ENCODE measurements around the gene FUS.
A peak's percentile ranks its signal among the peaks of the same experiment; 100 is the strongest.
"Not testable (repeated sequence)": the region's sequence is repeated elsewhere in the genome, so short reads cannot be mapped to it uniquely, and the experiment has no call there.

Gene FUS

DNA sequence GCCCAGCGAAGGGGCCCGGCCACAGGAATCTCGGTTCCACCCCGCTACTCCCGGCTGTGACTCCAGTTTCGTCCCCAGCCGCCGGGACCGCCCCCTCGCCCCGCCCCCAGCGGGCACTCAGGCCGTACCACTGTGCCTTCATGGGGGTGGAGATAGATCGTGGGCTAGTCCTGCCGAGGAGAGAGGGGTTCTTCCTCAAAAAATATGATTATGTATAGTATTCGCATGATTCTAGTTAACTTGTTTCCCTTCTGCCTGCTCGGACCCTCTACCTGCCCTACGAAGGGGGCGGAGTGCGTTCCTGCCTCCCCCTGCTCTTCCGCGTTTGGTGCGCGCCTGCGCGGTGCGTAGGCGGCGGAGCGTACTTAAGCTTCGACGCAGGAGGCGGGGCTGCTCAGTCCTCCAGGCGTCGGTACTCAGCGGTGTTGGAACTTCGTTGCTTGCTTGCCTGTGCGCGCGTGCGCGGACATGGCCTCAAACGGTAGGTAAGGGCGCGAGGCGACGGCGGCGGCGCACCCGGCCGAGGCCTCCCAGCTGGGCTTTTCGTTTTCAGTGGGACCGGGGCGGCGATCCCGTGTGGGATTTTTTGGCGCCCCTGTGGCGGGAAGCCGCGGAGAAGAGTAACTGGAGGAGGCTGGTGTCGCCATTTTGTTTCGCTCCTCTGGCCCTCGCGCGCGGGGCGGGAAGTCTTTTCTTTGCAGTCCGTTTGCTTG is at the start of gene FUS:
FUS (plus strand) TSS at position 393 of the 713 bp plus-strand sequence; CDS start at position 469, 76 bp downstream.
- peak; percentile 91 for DNase-seq

DNA sequence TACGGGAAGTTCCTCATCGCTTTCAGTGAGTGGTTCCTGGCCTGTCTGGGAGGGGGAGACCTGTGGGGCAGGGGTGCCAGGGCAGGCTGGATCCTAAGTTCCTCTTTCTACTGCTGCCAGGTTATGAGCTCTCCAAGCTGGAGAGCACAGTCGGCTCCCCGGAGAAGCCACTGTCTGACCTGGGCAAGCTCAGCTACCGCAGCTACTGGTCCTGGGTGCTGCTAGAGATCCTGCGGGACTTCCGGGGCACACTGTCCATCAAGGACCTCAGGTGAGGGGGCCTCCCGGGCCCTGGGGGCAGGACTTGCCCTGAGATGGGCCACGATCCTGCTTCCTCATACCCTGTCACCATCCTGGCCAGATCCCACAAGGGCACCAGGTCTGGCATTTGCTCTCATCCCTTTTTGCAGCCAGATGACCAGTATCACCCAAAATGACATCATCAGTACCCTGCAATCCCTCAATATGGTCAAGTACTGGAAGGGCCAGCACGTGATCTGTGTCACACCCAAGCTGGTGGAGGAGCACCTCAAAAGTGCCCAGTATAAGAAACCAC is 49.5 kb upstream of the FUS start:
- DNase-seq, result no peak

DNA sequence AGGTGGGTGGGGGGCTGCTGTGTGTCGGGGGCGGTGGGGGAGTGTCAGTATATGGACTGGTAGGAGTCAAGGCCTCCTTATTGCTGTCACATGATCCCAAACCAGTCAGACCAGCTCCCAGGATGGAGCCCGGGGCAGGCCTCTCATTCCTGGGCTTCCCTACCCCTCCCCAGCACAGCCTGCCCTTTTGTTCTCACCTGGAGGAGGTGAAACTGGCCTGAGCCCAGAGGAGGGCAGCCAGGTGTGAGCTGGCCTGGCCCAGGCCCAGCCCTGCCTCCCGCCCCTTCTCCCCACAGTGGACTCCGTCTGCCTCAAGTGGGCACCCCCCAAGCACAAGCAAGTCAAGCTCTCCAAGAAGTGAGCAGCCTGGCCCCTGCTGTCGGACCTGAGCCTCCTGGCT is 49.0 kb upstream of the FUS start:
- no peak for DNase-seq

DNA sequence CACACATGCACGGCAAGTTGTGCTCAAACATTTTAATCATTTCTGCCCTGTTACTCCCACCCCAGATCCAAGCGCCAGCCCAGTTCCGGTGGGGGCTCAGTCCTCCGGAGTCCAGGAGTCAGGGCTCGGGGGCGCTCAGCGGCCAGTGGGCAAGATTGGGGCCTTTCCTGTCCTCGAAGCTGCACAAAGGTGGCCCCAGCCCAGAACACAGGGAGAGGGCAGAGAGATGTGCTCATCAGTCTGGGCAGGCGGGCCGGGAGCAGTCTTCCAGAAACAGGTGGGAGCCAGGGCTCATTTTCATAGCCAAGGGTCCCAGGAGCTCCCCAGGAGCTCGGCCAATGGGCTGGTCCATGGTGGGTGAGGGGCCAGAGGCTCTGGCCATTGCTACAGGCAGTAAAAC is 48.5 kb upstream of the FUS start:
- no peak for DNase-seq

DNA sequence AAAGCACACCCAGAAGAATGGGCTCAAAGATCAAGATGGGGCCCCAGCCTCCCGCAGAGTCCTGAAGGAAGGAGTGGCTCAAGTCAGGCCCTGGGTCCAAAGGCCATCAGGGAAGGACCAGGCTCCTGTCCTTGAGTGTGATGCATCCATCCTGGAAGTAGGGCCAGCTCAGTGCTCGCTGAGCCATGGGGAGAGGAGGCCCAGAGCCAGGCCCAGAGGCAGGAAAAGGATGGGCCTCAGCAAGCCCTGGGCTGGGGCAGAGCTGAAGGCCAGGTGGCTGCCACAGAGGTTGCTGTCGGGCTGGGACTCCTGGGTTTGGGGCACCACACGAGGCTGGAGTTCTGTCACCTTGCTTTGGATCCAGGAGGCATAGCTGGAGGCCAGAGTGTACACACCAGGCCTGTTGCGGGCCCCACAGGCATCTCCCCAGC is 48.1 kb upstream of the FUS start:
- no peak for DNase-seq

DNA sequence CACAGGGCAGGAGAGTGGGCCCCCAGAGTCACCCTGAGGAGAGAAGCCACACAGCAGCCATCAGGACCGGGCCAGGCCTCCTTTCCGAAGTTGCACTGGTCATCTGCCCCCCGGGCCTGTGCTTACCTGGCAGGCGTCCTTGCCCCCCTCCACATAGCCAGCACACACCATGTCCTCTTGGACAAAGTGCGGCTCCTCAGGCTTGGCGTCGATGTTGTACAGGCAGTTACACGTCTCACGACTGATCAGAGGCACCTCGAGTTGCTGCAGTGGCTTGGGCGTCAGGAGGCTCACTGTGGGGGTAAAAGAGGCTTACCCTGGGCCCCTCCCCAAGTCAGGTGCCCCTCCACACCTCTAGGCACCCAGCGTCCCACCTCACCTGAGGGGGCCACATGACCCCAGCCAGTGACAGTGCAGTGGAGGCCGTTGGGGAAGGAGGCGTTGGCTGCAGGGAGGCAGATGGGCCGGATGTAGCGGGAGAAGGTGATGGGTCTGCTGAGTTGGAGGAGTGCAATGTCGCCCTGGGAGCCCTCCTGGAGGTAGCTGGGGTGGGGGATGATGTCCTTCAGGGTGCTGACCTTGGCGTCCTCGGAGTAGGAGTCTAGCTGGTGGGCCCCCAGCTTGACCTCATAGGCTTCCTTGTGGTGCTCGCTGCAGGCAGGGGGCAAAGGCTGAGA is 47.5 kb upstream of the FUS start:
- DNase-seq, result no peak

DNA sequence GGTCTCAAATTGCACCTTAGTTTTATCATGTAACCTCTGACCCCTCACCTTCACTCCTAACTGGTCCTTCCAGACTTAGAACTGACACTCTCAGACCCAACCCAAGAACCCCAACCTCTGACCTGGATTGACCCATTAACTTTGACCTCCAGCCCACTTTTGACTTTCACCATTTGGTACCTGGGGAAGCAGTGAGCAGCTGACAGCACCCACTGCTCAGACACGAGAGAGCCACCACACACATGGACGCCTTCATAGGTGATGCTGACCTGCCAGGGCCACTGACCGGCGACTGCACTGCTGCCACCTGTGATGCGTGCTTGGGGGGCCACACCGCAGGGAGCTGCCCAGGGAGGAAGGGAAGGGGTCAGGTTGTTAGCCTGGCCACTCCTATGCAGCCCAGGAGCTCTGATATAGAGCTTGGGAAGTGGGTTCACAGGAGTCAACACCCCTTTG is 46.9 kb upstream of the FUS start:
- DNase-seq, result no peak

DNA sequence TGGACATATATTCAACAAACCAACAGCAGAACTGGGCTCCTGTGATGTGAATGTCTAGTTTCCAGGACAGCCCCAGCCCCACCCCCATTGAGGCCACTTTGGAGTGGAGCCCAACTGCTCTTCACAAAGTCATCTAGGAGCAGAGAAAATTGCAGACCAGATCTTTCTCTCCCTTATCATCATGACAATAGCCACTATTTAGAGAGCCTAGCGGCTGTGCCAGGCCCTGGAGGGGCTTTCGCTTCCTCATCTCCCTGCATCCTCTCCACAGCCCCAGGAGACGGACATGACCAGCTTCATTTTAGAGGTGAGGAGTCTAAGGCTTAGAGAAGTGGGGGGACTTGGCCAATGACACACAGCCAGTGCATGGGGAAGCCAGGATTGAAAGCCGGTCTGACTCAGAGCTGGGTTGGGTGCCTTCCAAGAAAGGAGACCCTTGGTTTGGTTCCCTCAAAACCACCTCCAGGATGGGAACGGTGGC is 45.8 kb upstream of the FUS start:
- DNase-seq, result no peak

DNA sequence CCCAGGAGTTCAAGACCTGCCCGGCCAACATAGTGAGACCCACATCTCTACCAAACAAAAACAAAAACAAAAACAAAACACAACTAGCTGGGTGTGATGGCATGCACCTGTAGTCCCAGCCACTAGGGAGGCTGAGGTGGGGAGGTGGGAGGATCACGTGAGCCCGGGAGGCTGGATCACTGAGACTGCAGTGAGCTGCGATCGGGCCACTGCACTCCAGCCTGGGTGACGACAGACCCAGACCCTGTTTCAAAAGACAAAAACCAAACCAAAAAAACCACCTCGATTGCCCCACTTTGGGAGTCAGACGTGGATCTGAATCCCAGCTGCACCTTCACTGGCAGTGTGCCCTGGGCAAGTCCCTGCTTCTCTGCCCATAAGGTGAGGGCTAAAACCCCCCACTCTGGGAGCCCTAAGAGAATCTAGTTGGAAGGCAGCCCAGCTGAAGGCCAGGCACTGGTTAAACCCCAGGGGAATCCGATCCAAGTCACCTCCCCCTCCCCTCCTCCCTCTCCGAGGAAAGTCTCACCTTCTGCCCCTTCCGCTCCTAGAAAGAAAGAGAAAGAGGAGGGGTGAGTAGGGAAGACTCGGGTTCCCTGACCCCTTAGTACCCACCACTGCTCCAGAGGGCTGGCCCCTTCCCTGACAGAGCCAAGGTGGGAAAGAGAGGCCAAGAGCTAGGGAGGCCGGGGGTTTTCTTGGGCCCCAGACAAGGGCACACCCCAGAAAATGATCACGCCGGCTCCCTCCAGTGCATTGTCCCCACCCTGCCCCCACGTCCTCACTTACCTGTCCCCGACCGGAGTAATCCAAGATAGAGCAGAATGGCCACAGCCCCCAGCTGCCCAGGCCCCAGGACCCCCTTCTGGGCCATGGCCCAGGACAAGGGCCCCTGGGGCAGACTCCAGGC is 45.1 kb upstream of the FUS start:
- DNase-seq, result no peak

DNA sequence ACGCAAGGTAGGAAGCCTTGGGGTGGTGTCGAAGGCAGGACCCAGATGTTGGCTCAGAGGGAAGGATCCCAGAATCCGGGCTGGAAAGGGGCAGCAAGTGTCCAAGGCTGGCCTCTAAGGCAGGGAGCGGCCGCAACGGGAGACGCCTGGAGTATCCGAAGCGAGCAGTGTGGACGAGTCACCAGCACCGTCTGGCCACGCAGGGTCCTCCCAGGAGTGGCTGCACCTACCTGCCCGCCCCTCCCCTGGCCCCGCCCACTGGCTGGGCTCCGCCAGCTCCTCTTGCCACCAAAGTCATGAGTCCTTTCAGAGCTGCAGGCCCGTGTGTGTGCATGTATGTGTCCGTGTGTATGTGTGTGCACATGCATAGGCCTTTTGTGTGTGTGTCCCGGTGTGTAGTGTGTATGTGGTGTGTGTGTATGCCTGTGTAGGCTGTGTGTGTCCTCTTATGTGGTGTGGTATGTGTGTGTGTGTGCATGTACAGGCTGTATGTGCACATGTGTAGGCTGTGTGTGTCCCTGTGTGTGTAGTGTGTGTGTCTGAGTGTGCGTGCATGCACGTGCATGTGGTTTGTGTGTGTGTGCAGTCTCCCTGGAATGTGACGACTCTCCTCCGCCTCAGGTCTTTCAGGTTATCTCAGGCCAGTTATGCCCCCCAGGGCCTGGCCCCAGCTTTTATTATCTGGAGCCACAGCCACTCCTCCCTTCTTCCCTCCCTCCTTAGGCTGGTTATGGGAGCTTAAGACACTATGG is 44.2 kb upstream of the FUS start, which contains the start of gene PRSS8:
PRSS8 (minus strand) TSS at position 193 of the 752 bp plus-strand sequence. CDS start 229 bp downstream, outside the sequence.
- no peak for DNase-seq

DNA sequence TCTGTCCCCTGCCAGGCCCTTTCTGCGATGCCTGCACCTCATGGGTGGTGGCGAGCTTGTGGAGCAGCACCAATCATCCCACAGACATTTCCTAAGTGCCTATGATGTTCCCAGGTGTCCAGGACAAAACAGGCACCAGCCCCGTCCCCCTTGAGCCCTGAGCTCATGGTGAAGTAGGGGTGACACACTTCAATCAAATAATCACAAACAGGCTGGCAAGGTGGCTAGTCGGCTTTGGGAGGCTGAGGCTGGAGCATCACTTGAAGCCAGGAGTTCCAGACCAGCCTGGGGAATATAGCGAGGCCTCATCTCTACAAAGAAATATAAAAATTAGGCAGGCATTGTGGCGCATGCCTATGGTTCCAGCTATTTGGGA is 43.7 kb upstream of the FUS start:
- no peak for DNase-seq

DNA sequence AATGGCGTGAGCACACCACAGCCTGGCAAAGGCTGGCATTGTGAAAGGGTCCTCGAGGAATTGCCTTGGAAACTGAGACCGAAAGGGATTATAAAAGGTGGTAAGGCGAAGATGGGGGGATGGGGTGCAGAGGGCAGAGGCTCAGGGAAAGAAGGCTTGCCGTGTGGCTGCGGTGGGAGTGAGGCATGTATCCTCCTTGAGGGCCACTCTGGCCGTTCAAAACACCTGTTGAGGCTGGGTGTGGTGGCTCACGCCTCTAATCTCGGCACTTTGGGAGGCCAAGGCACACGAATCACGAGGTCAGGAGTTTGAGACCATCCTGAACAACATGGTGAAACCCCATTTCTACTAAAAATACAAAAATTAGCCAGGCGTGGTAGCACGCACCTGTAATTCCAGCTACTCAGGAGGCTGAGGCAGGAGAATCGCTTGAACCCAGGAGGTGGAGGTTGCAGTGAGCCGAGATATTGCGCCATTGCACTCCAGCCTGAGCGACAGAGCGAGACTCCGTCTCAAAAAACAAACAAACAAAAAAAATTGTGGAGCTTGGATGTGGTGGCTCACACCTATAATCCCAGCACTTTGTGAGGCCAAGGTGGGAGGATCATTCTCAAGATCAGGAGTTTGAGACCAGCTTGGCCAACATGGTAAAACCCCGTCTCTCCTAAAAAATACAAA is 43.0 kb upstream of the FUS start:
- not testable (repeated sequence) for DNase-seq

DNA sequence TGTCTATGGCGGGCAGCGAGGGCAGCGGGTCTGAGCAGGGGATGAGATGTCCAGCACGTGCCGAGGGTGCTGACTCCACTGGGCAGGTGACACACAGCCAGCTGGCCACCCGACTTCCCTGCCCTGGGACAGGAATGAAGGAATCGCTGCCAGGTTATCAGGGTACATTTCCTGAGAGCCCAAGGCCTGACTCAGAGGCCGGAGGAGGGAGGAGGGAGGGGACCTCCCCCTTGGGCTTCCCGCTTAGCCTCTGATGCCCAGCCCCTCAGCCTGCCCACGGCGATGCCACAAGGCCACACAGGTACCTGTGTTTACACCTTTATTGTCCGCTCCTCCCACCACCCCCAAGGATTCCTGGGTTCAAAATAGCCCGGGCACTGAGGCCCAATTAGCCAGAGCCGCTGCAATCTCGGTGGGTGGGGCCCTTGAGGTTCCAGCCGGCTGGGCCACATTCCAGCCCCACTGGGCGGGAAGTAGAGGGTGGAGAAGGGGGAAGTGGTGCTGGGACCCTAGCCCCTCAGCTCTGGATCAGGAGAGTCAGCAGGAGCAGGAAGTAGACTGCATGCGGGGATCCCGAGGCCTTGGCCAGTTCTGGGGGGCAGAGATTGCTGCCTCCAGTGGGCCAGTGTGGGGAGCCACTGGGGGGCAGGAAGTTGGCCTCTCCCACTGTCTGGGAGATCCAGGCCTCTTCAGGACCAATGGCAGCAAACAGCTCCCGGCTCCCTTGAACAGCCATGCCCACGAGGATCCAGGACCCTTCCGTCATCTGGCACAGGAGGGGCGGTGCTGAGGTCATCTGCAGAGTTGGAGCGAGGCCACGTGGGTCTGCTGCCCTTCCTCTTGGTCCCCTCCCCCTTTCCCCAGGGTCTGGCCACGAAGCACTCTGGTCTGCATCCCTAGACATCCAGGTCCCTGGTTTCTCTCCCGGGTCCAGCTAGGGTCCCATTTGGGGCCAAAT is 41.0 kb upstream of the FUS start:
- DNase-seq, result no peak

DNA sequence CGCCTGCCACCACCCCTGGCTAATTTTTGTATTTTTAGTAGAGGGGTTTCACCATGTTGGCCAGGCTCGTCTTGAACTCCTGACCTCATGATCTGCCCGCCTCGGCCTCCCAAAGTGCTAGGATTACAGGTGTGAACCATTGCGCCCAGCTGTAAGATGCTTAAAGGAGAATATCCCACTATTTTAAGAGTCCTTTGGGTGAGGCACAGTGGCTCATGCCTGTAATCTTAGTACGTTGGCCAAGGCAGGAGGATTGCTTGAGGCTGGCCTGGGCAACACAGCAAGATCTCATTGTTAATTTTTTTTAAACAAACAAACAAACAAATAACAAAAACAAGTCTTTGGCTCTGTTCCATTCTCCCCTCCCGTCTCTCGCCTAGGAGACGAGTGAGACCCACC is 38.9 kb upstream of the FUS start:
- DNase-seq, result not testable (repeated sequence)

DNA sequence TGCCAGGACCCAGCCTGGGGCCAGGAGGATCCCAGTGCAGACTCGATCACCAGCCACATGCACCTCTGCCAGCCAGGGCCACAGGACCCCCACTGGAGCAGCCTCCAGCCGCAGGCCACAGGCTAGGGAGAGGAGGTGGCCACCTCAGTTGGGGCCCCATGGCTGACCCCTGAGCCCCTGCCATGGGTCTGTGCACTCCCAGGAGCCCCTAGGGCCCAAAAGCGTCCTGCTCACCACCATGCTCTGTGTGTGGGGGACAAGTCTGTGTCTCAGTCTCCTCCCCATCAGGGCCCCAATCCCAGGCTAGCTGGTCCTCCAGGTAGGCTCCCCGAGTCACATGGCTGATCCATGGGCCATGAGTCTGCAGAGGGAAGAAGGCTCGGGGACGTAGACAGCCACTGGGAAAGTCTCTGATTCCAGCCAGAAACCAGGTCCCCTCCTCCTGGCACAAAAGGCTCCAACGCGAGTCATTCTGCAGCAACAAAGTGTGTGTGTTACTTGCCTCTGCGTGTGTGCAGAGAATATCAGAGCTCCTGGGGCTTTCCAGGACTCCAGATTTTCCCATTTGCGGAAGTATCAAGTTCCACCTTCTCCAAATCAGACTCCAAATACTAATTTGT is 38.3 kb upstream of the FUS start:
- DNase-seq, result no peak

DNA sequence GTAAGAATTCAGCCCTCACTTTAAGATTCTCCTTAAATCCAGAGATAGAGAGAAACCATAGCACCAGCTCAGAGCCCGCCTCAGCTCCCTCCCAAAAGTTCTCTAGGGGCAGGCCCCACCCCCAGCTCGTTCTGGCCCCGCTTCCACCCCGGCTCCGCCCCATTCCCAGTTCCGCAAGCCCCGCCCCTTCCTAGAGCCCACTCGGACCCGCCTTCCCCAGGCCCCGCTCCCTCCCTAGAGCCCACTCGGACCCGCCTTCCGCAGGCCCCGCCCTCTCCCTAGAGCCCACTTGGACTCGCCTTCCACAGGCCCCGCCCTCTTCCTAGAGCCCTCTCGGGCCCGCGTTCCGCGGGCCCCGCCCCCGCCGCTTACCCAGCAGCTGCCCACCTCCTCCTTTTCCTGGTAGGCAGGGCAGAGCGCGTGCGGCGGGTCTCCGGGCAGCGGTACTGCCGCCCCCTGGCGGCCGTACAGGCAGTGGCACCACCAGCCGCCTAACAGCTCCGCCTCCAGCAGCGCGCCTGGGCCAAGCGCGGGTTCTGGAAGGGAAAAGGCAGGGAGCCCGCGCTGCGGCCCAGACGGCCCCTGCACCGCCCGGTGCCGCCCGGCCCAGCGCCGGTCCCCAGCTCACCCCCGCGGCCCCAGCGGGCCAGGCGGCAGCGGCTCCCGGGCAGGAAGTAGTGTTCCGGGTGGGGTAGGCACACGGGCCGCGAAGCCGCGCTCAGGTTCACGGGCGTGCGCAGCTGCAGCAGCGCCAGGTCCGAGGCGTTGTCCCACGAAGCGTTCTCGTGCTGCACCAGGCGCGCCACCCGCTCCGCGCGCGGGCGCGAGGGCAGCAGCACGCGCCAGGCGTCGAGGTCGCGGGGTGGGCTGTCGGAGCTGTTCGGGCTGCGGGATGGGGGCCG is 37.6 kb upstream of the FUS start:
- peak; percentile 100 for DNase-seq

DNA sequence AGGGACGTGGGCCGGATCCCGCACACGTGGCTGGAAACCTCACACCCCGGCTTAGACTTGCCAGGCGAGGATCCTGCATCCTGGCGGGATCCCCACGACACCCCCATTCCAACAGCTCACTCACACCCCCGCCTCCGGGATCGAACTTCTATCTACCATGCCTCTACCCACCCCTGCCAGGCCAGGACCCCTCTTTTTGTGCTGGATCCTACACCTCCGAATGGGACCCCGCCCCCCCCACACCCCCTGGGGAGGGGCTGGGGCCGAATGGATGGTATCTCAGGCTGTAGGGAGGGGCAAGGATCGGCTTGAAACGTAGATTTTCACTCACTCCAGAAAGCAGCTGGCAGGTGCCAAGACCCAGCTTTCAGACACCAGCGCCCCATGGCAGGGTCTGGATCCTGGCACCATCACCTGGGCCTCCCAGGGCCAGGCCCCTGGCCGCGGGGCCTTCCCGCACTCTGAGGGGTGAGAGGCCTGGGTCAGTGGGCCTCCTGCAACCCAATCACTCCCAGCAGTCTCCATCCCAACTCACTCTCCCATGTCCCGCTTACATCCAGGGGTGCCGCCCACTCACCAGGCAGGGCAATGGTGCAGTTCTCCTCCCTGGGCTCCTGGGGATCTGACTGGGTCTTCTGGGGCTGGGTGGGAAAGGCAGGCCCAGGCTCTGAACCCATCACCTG is 36.8 kb upstream of the FUS start:
- no peak for DNase-seq

DNA sequence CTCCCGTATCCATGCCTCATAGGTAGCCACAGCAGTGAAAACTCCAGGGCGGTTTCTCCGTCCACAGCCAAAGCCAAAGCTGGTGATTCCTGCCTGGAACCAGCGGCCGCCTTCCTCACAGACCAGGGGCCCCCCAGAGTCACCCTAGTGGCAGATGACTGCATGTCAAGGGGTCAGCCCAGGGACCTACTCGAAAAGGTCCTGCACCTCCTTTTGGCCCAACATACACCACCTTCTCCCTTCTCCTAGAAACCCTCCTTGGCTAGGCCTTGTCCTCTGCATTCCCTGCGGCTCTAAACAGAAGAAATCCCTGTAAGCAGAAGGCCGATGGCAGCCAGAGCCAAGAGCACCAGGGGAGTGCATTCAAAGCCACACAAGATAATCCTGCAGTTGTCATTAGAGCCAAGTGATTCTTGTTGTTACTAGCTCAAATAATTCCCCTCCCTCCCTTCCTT is 36.2 kb upstream of the FUS start:
- no peak for DNase-seq

Measured in CD4-positive, alpha-beta T cell treated with Interleukin-6 for 4 hours (primary cell).